CD4-positive, alpha-beta memory T cell (primary cell): ENCODE measurements around the gene PDIA5. TPM values are rescaled to one million over a fixed set of nuclear protein-coding genes. Genes with fewer than 3 reads are reported as not detected.
A peak's percentile ranks its signal among the peaks of the same experiment; 100 is the strongest.

Experiments
- CTCF ChIA-PET: fragments of 350-600 bp; sonication (Branson Sonifier 250); formaldehyde crosslinking; loops from one replicate; lab custom pipeline; 2021; ENCODE audit warnings: inconsistent platforms; ENCODE audit not compliant: partially characterized antibody; lab: Charles Lee
- POLR2A ChIA-PET: fragments of 350-600 bp; sonication (Branson Sonifier 250); formaldehyde crosslinking; loops from one replicate; lab custom pipeline; 2021; ENCODE audit not compliant: partially characterized antibody; lab: Charles Lee
- DNase-seq, 5 donors: peaks; one replicate each; pipeline versions ENCODE4 v3.0.0 to v3.0.0-alpha.2; 2020 to 2022; ENCODE audit warnings: mixed read lengths in 1 of 5
- H3K27ac ChIP-seq: one replicate; pipeline ENCODE4 v1.7.0; 2013; ENCODE audit warnings: low read depth, low read length
- H3K27me3 ChIP-seq: 2 replicates; pipeline ENCODE4 v1.7.0; 2013; ENCODE audit warnings: mild to moderate bottlenecking, low read length, moderate library complexity; ENCODE audit not compliant: insufficient read depth
- H3K36me3 ChIP-seq: 2 replicates; pipeline ENCODE4 v1.7.0; 2013; ENCODE audit warnings: mild to moderate bottlenecking, low read length, moderate library complexity; ENCODE audit not compliant: insufficient read depth
- H3K4me1 ChIP-seq: 2 replicates; pipeline ENCODE4 v1.7.0; 2013; ENCODE audit warnings: mild to moderate bottlenecking, low read length, moderate library complexity; ENCODE audit not compliant: insufficient read depth
- H3K4me3 ChIP-seq, 2 donors: one replicate each; pipeline ENCODE4 v1.7.0; 2013; ENCODE audit warnings: low read length in 2 of 2, mild to moderate bottlenecking in 1 of 2
- H3K9me3 ChIP-seq, 2 donors: one replicate each; pipeline ENCODE4 v1.7.0; 2013; ENCODE audit warnings: low read length in 2 of 2, control low read depth in 1 of 2; ENCODE audit not compliant: control insufficient read depth in 1 of 2
- H3K27ac Mint-ChIP-seq, 7 donors: one replicate each; pipeline ENCODE4 v1.8.0; 2020 to 2021; ENCODE audit warnings: mixed read lengths in 7 of 7, mild to moderate bottlenecking in 6 of 7, inconsistent platforms in 3 of 7, moderate library complexity in 3 of 7
- H3K27me3 Mint-ChIP-seq, 2 donors: one replicate each; pipeline ENCODE4 v1.8.0; 2020 to 2021; ENCODE audit warnings: mixed read lengths in 2 of 2
- H3K36me3 Mint-ChIP-seq, 2 donors: one replicate each; pipeline ENCODE4 v1.8.0; 2020 to 2021; ENCODE audit warnings: mixed read lengths in 2 of 2, inconsistent platforms in 1 of 2, mild to moderate bottlenecking in 1 of 2
- H3K4me1 Mint-ChIP-seq, 4 donors: one replicate each; pipeline ENCODE4 v1.8.0; 2020 to 2021; ENCODE audit warnings: mixed read lengths in 4 of 4, mild to moderate bottlenecking in 1 of 4
- H3K4me3 Mint-ChIP-seq, 8 donors: one replicate each; pipeline ENCODE4 v1.8.0; 2020 to 2021; ENCODE audit warnings: mixed read lengths in 8 of 8, mild to moderate bottlenecking in 7 of 8, moderate library complexity in 6 of 8, inconsistent platforms in 3 of 8
- H3K9me3 Mint-ChIP-seq, 8 donors: one replicate each; pipeline ENCODE4 v1.8.0; 2020 to 2021; ENCODE audit warnings: mixed read lengths in 8 of 8, mild to moderate bottlenecking in 5 of 8, inconsistent platforms in 3 of 8, moderate library complexity in 1 of 8
- intact Hi-C: fragments of 100-400 bp; cut with micrococcal nuclease; formaldehyde crosslinking; loops from one replicate; pipeline ENCODE4 v1.15.1; 2023
- polyA plus RNA-seq, 2 donors: library from polyadenylated mRNA; unstranded; fragments of 300-500 nt; fragmentation: Illumina TruSeq; gene quantifications; one replicate each; pipeline ENCODE4 v1.2.3, GENCODE V29; 2021
- total RNA-seq, 2 experiments: library from RNA; stranded (reverse); gene quantifications; one replicate each; pipeline ENCODE4 v1.2.3, GENCODE V29; 2021

The PDIA5 gene
- total and polyA plus RNA-seq, 4 experiments from 2014 or later: 3.0 to 7.0 (median 5.6) TPM

- Mint-ChIP-seq H3K27ac (peak overlapping the region in 5 of 7 donors; percentile 30 to 78 (median 58)), H3K9me3 (peaks cover 0 to 2% (median 0%) of the 10 kb centered on the region in 8 donors), H3K4me1 (peaks cover 9 to 13% (median 13%) of the 10 kb centered on the region in 4 donors), H3K27me3 (no peaks in the 10 kb centered on the region), H3K4me3 (peak overlapping the region in 3 of 8 donors; percentile 1 to 23 (median 9)), H3K36me3 (peaks cover 24 to 28% of the 10 kb centered on the region in 2 donors)
- intact Hi-C loops: no loop called here
- Histone ChIP-seq H3K4me1 (peaks cover 15% of the 10 kb centered on the region), H3K27me3 (no peaks in the 10 kb centered on the region), H3K27ac (no peak overlapping the region), H3K9me3 (no peaks in the 10 kb centered on the region), H3K4me3 (no peak overlapping the region), H3K36me3 (no peaks in the 10 kb centered on the region)
- CTCF ChIA-PET: no interaction called here
- DNase-seq: no peak
- POLR2A ChIA-PET: no interaction called here
Measured at GRCh38 chr3:123090728-123091531, 24.1 kb downstream of the PDIA5 start.

- no peak overlapping the region for H3K27ac Mint-ChIP-seq
- ChIA-PET CTCF (no interaction called here), POLR2A (no interaction called here)
- Histone ChIP-seq H3K27me3 (no peaks in the 10 kb centered on the region), H3K4me3 (no peak overlapping the region), H3K4me1 (peaks cover 15% of the 10 kb centered on the region), H3K9me3 (no peaks in the 10 kb centered on the region), H3K27ac (no peak overlapping the region), H3K36me3 (no peaks in the 10 kb centered on the region)
- H3K4me3 Mint-ChIP-seq: no peak overlapping the region
- H3K27me3 Mint-ChIP-seq: no peaks in the 10 kb centered on the region
- intact Hi-C loops: no loop called here
- no peak for DNase-seq
- peaks cover 26 to 28% of the 10 kb centered on the region in 2 donors for H3K36me3 Mint-ChIP-seq
- peaks cover 0 to 2% (median 0%) of the 10 kb centered on the region in 8 donors for H3K9me3 Mint-ChIP-seq
- peaks cover 9 to 13% (median 13%) of the 10 kb centered on the region in 4 donors for H3K4me1 Mint-ChIP-seq
Measured at GRCh38 chr3:123092243-123092642, 25.4 kb downstream of the PDIA5 start.

GRCh38 chr3:123093696-123094095 is 26.9 kb downstream of the PDIA5 start:
- CTCF ChIA-PET: no interaction called here
- no peak overlapping the region for H3K4me3 Mint-ChIP-seq
- Histone ChIP-seq H3K27ac (no peak overlapping the region), H3K27me3 (no peaks in the 10 kb centered on the region), H3K36me3 (no peaks in the 10 kb centered on the region), H3K4me1 (peaks cover 15% of the 10 kb centered on the region), H3K9me3 (no peaks in the 10 kb centered on the region), H3K4me3 (no peak overlapping the region)
- peaks cover 0 to 2% (median 0%) of the 10 kb centered on the region in 8 donors for H3K9me3 Mint-ChIP-seq
- POLR2A ChIA-PET: no interaction called here
- peaks cover 9 to 13% (median 13%) of the 10 kb centered on the region in 4 donors for H3K4me1 Mint-ChIP-seq
- intact Hi-C loops: no loop called here
- H3K27me3 Mint-ChIP-seq: no peaks in the 10 kb centered on the region
- no peak for DNase-seq
- no peak overlapping the region for H3K27ac Mint-ChIP-seq
- H3K36me3 Mint-ChIP-seq: peaks cover 29 to 33% of the 10 kb centered on the region in 2 donors

GRCh38 chr3:123094516-123095313 is 27.9 kb downstream of the PDIA5 start:
- Histone ChIP-seq H3K4me3 (no peak overlapping the region), H3K36me3 (no peaks in the 10 kb centered on the region), H3K27ac (no peak overlapping the region), H3K9me3 (no peaks in the 10 kb centered on the region), H3K27me3 (no peaks in the 10 kb centered on the region), H3K4me1 (peaks cover 15% of the 10 kb centered on the region)
- POLR2A ChIA-PET: no interaction called here
- DNase-seq: no peak
- intact Hi-C loops: no loop called here
- Mint-ChIP-seq H3K27me3 (no peaks in the 10 kb centered on the region), H3K4me1 (peaks cover 9 to 13% (median 13%) of the 10 kb centered on the region in 4 donors), H3K36me3 (peaks cover 32 to 38% of the 10 kb centered on the region in 2 donors), H3K27ac (no peak overlapping the region), H3K9me3 (peaks cover 0 to 2% (median 0%) of the 10 kb centered on the region in 8 donors), H3K4me3 (no peak overlapping the region)
- CTCF ChIA-PET: no interaction called here

- POLR2A ChIA-PET: no interaction called here
- CTCF ChIA-PET: no interaction called here
- Mint-ChIP-seq H3K4me3 (no peak overlapping the region), H3K27me3 (no peaks in the 10 kb centered on the region), H3K4me1 (peaks cover 1 to 6% (median 3%) of the 10 kb centered on the region in 4 donors), H3K27ac (no peak overlapping the region), H3K36me3 (peaks cover 29 to 42% of the 10 kb centered on the region in 2 donors), H3K9me3 (peaks cover 0 to 2% (median 0%) of the 10 kb centered on the region in 8 donors)
- Histone ChIP-seq H3K27me3 (no peaks in the 10 kb centered on the region), H3K36me3 (no peaks in the 10 kb centered on the region), H3K4me1 (peaks cover 5% of the 10 kb centered on the region), H3K4me3 (no peak overlapping the region), H3K9me3 (no peaks in the 10 kb centered on the region), H3K27ac (no peak overlapping the region)
- intact Hi-C loops: no loop called here
- no peak for DNase-seq
Measured at GRCh38 chr3:123096126-123096525, 29.3 kb downstream of the PDIA5 start.

- Mint-ChIP-seq H3K4me1 (peaks cover 0 to under 1% (median 0%) of the 10 kb centered on the region in 4 donors), H3K36me3 (peaks cover 27 to 38% of the 10 kb centered on the region in 2 donors), H3K27ac (peak overlapping the region in 1 of 7 donors; percentile 7), H3K9me3 (peaks cover 0 to 2% (median 0%) of the 10 kb centered on the region in 8 donors), H3K27me3 (no peaks in the 10 kb centered on the region), H3K4me3 (no peak overlapping the region)
- Histone ChIP-seq H3K27ac (no peak overlapping the region), H3K9me3 (no peaks in the 10 kb centered on the region), H3K4me1 (no peaks in the 10 kb centered on the region), H3K4me3 (no peak overlapping the region), H3K27me3 (no peaks in the 10 kb centered on the region), H3K36me3 (no peaks in the 10 kb centered on the region)
- ChIA-PET POLR2A (no interaction called here), CTCF (no interaction called here)
- intact Hi-C loops: no loop called here
- no peak for DNase-seq
Measured at GRCh38 chr3:123096731-123097130, 29.9 kb downstream of the PDIA5 start.
